Activated T-cell treated with anti-CD3 and anti-CD28 coated beads for 4 hours (primary cell): ENCODE results near the gene MFN1.

Experiments
- DNase-seq: peaks from one replicate; pipeline ENCODE4 v3.0.0-alpha.2; 2020

MFN1 gene

GRCh38 chr3:179348325-179349013 is 960 bp downstream of the MFN1 start:
- DNase-seq, result no peak

GRCh38 chr3:179355996-179356395 is 8.5 kb downstream of the MFN1 start:
- no peak for DNase-seq

GRCh38 chr3:179363332-179363731 is 15.8 kb downstream of the MFN1 start:
- DNase-seq, result no peak

- DNase-seq, result no peak
Observed at GRCh38 chr3:179369621-179370020, 22.1 kb downstream of the MFN1 start.

GRCh38 chr3:179373938-179374337 is 26.4 kb downstream of the MFN1 start:
- no peak for DNase-seq

- no peak for DNase-seq
Observed at GRCh38 chr3:179375091-179375999, 27.8 kb downstream of the MFN1 start.

- DNase-seq, result no peak
Observed at GRCh38 chr3:179376474-179376873, 29.0 kb downstream of the MFN1 start.

GRCh38 chr3:179391906-179392305 is 44.4 kb downstream of the MFN1 start:
- no peak for DNase-seq

GRCh38 chr3:179398574-179399231 is 51.2 kb downstream of the MFN1 start:
- DNase-seq, result no peak

GRCh38 chr3:179401561-179401960 is 54.1 kb downstream of the MFN1 start:
- DNase-seq, result no peak

- no peak for DNase-seq
Observed at GRCh38 chr3:179402963-179403362, 55.5 kb downstream of the MFN1 start.

- DNase-seq, result no peak
Observed at GRCh38 chr3:179404307-179404706, 56.8 kb downstream of the MFN1 start.

GRCh38 chr3:179410331-179410730 is 62.8 kb downstream of the MFN1 start:
- DNase-seq, result no peak

- no peak for DNase-seq
Observed at GRCh38 chr3:179410999-179411398, 63.5 kb downstream of the MFN1 start.

- DNase-seq, result no peak
Observed at GRCh38 chr3:179414804-179415203, 67.3 kb downstream of the MFN1 start.

- DNase-seq, result no peak
Observed at GRCh38 chr3:179415377-179415776, 67.9 kb downstream of the MFN1 start.

GRCh38 chr3:179416681-179417080 is 69.2 kb downstream of the MFN1 start:
- no peak for DNase-seq

GRCh38 chr3:179418610-179419009 is 71.1 kb downstream of the MFN1 start:
- DNase-seq, result no peak

GRCh38 chr3:179421500-179421899 is 74.0 kb downstream of the MFN1 start:
- no peak for DNase-seq

GRCh38 chr3:179425075-179425474 is 77.6 kb downstream of the MFN1 start:
- no peak for DNase-seq

GRCh38 chr3:179428876-179429548 is 81.5 kb downstream of the MFN1 start:
- DNase-seq, result no peak

GRCh38 chr3:179430277-179430870 is 82.9 kb downstream of the MFN1 start:
- no peak for DNase-seq

- no peak for DNase-seq
Observed at GRCh38 chr3:179432021-179432420, 84.5 kb downstream of the MFN1 start.
